Measurements from ENCODE around the gene SNHG17. TPM values are rescaled to one million over a fixed set of nuclear protein-coding genes. Genes with fewer than 3 reads are reported as not detected.

SNHG17 gene
- total RNA-seq, 1 experiment from 2014 or later, result 41.5 TPM

DNA sequence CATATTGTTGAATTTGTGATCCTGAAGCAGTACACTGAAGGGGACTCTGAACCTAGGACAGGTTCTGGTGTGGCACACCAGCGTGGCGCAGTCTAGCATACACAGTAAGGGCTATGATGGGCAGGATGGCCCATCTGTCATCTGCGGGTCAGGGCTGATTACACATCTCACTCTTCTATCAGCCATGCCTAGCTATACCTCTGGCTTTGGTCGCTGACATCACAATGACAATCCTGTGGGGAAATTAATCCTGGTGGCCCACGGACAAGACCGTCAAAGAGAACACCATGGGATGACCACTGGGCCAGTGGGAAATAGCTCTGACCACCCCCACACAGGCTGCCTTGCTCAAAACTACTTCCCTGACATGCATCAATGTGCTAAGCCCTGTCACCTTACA, 2.8 kb downstream of the SNHG17 start:
- Histone ChIP-seq H3K27me3 (ENCODE audit: insufficient read depth, low read depth) (no peaks in the 10 kb centered on the region), H3K4me1 (replicated peaks; ENCODE audit: insufficient read depth) (peaks cover 35% of the 10 kb centered on the region), H3K9me3 (ENCODE audit: insufficient read depth, low read depth) (no peaks in the 10 kb centered on the region), H3F3A (ENCODE audit: insufficient read depth, low read depth) (peaks cover 49% of the 10 kb centered on the region), H3K36me3 (ENCODE audit: low read depth) (peaks cover 73% of the 10 kb centered on the region), H3K4me2 (peak overlapping the region; percentile 83), H3K79me2 (ENCODE audit: low read depth) (peaks cover 79% of the 10 kb centered on the region), H3K27ac (no peak overlapping the region), H3K9me2 (ENCODE audit: insufficient read depth) (no peaks in the 10 kb centered on the region), H2AFZ (no peak overlapping the region), H3K4me3 (no peak overlapping the region; the same call in 1 of the 2 replicates), H4K20me1 (ENCODE audit: insufficient read depth) (peaks cover 72% of the 10 kb centered on the region)
- BruUV-seq (replicated peaks), result no TSS peak
- intact Hi-C loops (cut with micrococcal nuclease; ENCODE audit: unreplicated experiment), result no loop called here
- TF ChIP-seq, protein P1, sequence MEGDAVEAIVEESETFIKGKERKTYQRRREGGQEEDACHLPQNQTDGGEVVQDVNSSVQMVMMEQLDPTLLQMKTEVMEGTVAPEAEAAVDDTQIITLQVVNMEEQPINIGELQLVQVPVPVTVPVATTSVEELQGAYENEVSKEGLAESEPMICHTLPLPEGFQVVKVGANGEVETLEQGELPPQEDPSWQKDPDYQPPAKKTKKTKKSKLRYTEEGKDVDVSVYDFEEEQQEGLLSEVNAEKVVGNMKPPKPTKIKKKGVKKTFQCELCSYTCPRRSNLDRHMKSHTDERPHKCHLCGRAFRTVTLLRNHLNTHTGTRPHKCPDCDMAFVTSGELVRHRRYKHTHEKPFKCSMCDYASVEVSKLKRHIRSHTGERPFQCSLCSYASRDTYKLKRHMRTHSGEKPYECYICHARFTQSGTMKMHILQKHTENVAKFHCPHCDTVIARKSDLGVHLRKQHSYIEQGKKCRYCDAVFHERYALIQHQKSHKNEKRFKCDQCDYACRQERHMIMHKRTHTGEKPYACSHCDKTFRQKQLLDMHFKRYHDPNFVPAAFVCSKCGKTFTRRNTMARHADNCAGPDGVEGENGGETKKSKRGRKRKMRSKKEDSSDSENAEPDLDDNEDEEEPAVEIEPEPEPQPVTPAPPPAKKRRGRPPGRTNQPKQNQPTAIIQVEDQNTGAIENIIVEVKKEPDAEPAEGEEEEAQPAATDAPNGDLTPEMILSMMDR (conservative IDR thresholded peaks at IDR 0.05), result no peak
- TF ChIP-seq EZH2 (IDR thresholded peaks at IDR 0.05; ENCODE audit: low read depth), result no peak
- no peak for DNase-seq
- CTCF ChIA-PET, result no interaction called here
- POLR2A ChIA-PET (ENCODE audit: unreplicated experiment), result interaction anchor here (0.6 kb wide), 2 partner anchors 44 to 89 kb away, joined by 3 to 4 read pairs; no protein-coding TSS in a partner anchor

DNA sequence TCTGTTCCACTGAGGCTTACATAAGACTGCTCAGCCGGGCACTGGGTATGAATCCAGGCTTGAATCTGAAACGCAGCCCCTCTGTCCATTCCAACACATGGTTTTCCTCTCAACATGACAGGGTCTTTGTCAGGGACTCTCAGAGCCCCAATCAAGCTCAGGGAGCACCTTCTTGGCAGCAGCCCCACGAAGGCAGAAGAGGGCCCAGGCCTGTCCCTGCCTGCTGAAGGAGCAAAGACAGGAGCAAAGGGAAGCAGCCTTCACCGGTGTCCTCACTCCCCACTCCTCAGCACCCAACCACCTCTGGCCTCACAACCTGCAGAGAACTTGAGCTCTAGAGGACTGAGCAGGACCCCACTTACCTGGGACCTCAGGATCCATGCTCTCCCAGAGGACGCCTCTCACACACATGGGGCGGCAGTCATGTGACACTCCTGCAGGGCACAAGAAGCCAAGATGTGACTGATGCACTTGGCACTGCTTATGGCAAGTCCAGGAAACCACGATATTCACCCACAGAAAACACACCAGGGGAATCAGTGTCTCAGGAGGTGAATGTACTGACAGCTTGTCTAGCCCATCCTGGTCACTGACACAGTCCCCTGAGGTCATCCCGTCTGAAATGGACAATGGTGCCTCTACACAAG, 4.3 kb downstream of the SNHG17 start:
- H3K4me1 ChIP-seq (replicated peaks; ENCODE audit: insufficient read depth), result peaks cover 35% of the 10 kb centered on the region
- H3K4me3 ChIP-seq, result no peak overlapping the region
- peaks cover 85% of the 10 kb centered on the region for H3K36me3 ChIP-seq (ENCODE audit: low read depth)
- ChIA-PET CTCF (no interaction called here), POLR2A (ENCODE audit: unreplicated experiment) (interaction anchor here (0.5 kb wide), 1 partner anchor 1163 kb away, joined by 10 read pairs; no protein-coding TSS in a partner anchor)
- TF ChIP-seq, protein P1 (conservative IDR thresholded peaks at IDR 0.05), result no peak
- TF ChIP-seq EZH2 (IDR thresholded peaks at IDR 0.05; ENCODE audit: low read depth), result no peak
- intact Hi-C loops (cut with micrococcal nuclease; ENCODE audit: unreplicated experiment), result no loop called here
- BruUV-seq (replicated peaks), result no TSS peak
- DNase-seq, result no peak
- no peaks in the 10 kb centered on the region for H3K9me2 ChIP-seq (ENCODE audit: insufficient read depth)
- no peak overlapping the region for H2AFZ ChIP-seq
- H3K27ac ChIP-seq, result no peak overlapping the region
- no peaks in the 10 kb centered on the region for H3K9me3 ChIP-seq (ENCODE audit: insufficient read depth, low read depth)
- peaks cover 87% of the 10 kb centered on the region for H4K20me1 ChIP-seq (ENCODE audit: insufficient read depth)
- H3K79me2 ChIP-seq (ENCODE audit: low read depth), result peaks cover 93% of the 10 kb centered on the region
- H3F3A ChIP-seq (ENCODE audit: insufficient read depth, low read depth), result peaks cover 59% of the 10 kb centered on the region
- H3K27me3 ChIP-seq (ENCODE audit: insufficient read depth, low read depth), result no peaks in the 10 kb centered on the region
- 0 out of 2 replicates have a peak overlapping the region, but pooled peaks have one; percentile 6 for H3K4me2 ChIP-seq

DNA sequence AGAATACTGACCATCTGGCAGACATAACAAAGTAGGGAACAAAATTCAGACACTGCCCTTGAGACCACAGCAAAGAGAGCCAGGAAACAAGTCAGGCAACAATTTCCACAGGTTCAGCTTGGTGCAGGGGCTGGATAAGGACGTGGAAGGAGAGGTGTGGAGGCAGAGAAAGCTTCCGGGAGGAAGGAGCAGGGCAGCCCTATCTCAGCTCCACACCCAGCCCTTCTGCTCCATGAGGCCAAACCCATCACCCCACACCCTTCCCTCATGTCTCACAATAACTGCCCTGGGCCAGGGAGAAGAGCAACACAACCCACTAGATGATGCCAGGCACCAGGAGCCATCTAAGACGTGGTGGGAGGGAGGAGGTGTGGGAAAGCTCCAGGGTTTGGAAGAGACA, 5.8 kb downstream of the SNHG17 start:
- H3K79me2 ChIP-seq (ENCODE audit: low read depth), result peaks cover 99% of the 10 kb centered on the region
- DNase-seq, result no peak
- POLR2A ChIA-PET (ENCODE audit: unreplicated experiment), result no interaction called here
- H3K9me3 ChIP-seq (ENCODE audit: insufficient read depth, low read depth), result no peaks in the 10 kb centered on the region
- TF ChIP-seq, protein P1 (conservative IDR thresholded peaks at IDR 0.05), result no peak
- TF ChIP-seq EZH2 (IDR thresholded peaks at IDR 0.05; ENCODE audit: low read depth), result no peak
- CTCF ChIA-PET, result no interaction called here
- H3K27me3 ChIP-seq (ENCODE audit: insufficient read depth, low read depth), result no peaks in the 10 kb centered on the region
- H3K4me1 ChIP-seq (replicated peaks; ENCODE audit: insufficient read depth), result peaks cover 31% of the 10 kb centered on the region
- H3K4me2 ChIP-seq, result no peak overlapping the region
- H2AFZ ChIP-seq, result no peak overlapping the region
- H4K20me1 ChIP-seq (ENCODE audit: insufficient read depth), result peaks cover 100% of the 10 kb centered on the region
- no TSS peak for BruUV-seq (replicated peaks)
- no peaks in the 10 kb centered on the region for H3K9me2 ChIP-seq (ENCODE audit: insufficient read depth)
- peaks cover 63% of the 10 kb centered on the region for H3F3A ChIP-seq (ENCODE audit: insufficient read depth, low read depth)
- intact Hi-C loops (cut with micrococcal nuclease; ENCODE audit: unreplicated experiment), result no loop called here
- no peak overlapping the region for H3K27ac ChIP-seq
- peaks cover 96% of the 10 kb centered on the region for H3K36me3 ChIP-seq (ENCODE audit: low read depth)
- no peak overlapping the region for H3K4me3 ChIP-seq

Measured in PC-9 (cell line).